Measurements from ENCODE around the gene ABCB11.
A peak's percentile ranks its signal among the peaks of the same experiment; 100 is the strongest.
"Not testable (repeated sequence)": the region's sequence is repeated elsewhere in the genome, so short reads cannot be mapped to it uniquely, and the experiment has no call there.

The ABCB11 gene

DNA sequence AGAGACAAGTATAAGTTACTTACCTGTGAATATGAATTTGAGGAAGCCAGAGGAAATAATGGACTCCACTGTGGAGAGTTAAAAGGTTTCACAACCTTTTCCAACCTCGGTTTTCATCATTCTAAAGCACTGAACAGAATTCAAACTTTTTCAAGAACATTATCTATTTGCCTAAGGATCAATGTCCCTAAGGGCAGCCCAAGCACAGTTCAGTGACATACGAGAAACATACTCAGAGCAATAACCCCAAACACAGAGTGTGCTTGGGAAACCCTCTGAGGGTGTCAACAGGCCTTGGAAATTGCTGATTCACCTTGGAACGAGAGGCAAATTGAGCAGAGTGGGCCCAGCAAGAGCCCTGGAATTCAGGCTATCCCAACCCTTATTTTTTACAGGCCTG is at the start of gene ABCB11:
Gene ABCB11 (minus strand): TSS at position 123 of the 400 bp plus-strand sequence. CDS start 13,199 bp downstream, outside the sequence.
- peak; percentile 22 for DNase-seq (ENCODE audit: low spot score)

DNA sequence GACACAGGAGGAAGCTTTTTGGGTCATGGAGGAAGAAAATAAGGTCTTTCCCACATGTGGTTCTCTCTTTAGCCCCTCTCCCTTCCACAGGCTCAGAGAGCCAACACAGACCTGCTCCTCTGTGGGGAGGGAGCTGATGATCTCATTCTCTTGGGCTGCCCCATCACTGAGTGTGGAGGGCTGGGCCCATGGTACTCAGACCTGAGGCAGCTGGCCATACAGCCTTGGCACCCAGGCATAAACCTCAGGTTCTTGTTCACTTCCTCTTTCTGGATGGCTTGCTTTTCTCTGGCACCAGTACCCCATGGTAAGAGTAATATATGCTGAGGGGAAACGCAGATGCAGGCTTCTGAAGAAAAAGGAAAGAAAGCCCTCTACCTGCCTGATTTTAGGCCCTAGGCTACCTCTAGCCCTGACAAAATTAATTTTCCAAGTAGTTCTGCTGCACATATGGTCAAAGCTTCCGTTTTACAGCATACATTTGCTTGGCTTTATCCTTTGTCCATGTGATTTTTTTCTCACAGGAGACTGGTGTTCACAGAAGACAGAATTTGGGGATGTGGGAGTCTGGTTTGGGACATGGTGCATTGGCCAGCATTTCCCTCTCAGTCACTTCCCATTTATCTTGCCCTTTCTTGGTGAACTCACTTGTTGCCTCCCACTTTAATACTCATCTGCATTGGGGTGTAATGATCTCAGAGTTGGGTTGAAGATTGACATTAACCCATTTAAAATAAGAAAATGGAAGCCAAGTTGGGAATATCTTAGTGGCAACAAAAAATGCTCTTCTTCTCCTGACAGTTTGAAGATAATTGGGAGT is 49.3 kb upstream of the ABCB11 start:
- no peak for DNase-seq (ENCODE audit: low spot score)

DNA sequence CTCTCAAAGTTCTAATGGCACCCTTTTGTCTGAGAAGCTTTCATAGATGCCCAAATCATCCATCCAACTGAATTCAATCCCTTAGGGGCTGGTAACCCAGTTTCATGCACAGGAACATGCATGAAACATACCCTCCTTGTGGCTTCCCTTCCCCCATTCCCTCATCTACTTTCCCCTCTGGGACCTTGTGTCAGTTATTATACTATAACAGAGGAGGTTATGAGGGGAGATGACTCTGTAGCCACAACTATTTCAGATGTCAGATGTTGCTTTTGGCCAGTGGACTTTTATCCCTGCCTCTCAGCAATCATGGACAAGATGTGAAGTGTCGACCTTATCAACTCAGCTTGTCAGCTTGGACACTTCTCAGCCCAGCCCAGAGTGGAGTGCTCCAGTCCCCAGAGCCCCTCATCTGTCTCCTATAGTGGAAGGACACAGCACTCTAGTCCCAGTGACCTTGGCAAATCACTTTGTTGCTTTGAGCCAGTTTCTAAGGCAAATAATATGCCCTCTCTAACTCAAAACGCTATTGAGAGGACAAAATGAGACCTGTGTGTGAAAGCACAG is 46.6 kb upstream of the ABCB11 start:
- DNase-seq (ENCODE audit: low spot score): no peak

DNA sequence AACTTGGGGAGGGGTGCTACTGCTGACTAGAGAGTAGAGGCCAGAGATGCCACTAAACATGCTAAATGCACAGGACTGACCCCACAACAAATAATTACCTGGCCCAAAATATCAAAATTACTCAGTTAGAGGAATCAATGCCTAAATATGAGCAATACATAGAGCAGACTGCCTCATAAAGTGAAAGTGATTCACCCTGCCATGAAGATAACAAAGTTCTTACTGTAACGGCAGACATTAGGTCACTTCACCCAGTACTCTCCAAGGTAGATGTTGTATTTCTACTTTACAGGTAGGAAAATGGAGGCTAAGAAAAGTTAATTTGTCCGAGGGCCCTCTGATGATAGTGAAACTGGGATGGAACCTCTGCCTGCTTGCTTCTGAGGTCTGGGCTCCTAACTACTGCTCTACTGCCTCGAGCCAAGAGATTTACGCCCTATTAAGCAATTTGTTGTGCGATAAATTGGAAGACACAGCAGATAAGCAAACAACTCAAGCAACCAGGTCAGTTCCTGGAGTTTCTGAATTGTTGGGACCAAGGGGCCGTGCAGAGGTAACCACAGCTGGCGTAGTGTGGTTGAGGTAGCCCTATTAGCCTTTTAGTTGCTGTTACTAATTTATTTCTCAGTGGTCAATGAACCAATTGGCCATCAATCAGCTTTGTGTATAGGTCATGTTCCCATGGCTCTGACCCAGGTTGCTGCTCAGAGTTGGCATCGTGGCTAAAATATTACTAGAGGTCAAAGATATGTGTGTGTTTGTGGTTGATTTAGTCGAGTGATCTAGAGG is 43.0 kb upstream of the ABCB11 start:
- DNase-seq (ENCODE audit: low spot score): no peak

DNA sequence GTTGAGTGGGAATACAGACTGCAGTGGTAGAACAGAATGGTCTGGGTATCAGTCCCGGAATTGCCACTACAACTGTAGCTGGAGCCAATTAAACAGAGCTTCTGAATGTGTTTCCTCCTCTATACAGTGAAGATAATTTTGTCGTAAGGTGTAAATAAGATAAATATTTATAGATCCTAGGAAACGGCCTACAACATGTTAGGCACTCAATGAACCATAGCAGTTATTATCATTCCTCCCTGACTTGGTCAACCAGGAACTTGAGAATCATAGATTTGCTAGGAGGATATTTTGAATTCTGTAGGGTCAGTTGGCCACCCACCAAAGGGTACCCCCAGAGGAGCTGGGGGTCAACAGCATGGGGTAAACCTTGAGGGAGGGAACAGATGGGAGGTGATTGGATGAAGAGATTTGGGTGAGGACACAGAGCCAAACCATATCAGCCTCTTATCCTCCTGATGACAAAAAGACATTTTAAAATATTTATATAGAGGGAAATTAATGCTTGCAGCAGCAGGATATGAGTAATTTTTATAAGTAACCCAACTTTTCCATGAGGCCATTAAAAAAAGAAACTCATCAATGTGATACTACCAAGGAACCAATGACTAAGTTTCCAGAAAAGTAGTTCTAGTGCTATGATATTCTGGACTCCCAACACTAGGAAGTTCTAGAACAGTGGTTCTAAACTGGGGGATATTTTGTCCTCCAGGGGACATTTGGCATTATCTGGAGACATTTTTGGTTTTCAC is 42.3 kb upstream of the ABCB11 start:
- DNase-seq (ENCODE audit: low spot score): no peak

GRCh38 chr2:169072163-169072925 is 41.2 kb upstream of the ABCB11 start:
- no peak for DNase-seq (ENCODE audit: low spot score)

DNA sequence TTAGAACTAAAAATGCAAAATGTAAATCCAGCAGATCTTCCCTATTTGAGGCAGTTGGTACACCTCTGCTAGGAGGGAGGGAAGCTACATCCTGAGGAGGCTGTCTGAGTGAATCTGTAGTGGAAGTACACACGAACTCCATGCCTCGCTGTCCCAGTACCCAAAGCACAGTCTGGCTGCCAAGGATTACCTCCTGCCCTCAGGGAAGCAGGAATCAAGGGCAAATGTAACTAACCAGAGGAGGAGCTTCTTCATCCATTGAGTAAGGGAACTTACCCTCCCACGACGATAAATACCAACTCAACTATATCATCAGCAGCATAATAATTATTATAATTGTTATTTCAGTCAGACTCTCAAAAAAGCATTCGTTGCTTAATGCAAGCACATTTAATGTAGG is 40.3 kb upstream of the ABCB11 start:
- DNase-seq (ENCODE audit: low spot score): no peak

GRCh38 chr2:169069833-169070232 is 38.7 kb upstream of the ABCB11 start:
- no peak for DNase-seq (ENCODE audit: low spot score)

- no peak for DNase-seq (ENCODE audit: low spot score)
Observed at GRCh38 chr2:169069341-169069740, 38.2 kb upstream of the ABCB11 start, which contains the start of gene DHRS9. TSS of gene DHRS9 (plus strand) at chr2:169069563. CDS start at chr2:169081582, 12,019 bp downstream.

DNA sequence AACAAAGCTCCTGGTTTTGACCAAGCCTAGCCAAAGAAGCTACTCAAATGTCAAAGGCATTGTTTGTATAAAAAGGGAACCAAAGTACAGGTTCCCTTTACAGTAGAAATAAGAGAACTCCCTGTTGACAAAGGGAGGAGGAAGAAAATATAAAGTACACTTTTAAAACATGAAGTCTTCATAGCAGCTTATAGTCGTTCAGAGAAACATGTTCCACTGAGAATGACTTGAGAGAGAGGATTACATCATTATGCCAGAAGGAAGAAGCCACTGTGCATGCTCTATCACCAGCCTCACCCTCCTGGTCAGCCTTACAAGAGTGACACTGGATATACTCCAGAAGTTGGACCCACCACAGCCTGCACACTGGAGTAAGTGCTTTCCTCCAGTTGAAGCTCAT is 35.8 kb upstream of the ABCB11 start:
- DNase-seq (ENCODE audit: low spot score): no peak

DNA sequence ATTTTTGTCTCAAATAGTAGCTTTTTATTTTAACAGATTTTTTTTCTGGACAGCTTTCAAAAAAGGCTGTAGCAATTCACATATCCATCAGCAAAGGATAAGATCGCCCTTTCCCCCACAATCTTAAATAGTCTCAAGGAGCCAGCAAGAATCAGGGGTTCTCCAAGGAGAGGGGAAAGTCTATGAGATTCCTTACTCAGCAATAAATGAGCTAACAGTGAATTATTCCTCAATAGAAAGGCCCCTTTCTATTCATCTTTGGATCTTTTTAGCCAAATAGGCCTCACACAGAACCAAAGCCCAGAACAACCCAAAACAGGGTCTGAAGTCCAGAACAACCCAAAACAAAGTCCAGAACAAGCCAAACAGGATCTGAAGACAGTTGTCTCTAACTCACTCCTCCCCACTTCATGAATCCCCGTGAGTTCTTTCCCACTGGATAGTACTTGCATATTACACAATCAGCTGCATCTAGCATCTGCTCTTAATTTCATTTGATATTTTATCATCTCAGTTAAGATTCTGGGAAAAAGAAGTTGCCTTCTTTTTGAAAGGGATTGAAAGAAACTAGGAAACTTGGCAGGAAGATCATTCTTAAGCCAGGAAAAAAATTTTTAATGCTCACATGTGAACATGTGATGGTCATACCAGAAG is 34.9 kb upstream of the ABCB11 start:
- DNase-seq (ENCODE audit: low spot score): no peak

- no peak for DNase-seq (ENCODE audit: low spot score)
Observed at GRCh38 chr2:169065422-169065821, 34.3 kb upstream of the ABCB11 start.

GRCh38 chr2:169064199-169064598 is 33.1 kb upstream of the ABCB11 start:
- not testable (repeated sequence) for DNase-seq (ENCODE audit: low spot score)

DNA sequence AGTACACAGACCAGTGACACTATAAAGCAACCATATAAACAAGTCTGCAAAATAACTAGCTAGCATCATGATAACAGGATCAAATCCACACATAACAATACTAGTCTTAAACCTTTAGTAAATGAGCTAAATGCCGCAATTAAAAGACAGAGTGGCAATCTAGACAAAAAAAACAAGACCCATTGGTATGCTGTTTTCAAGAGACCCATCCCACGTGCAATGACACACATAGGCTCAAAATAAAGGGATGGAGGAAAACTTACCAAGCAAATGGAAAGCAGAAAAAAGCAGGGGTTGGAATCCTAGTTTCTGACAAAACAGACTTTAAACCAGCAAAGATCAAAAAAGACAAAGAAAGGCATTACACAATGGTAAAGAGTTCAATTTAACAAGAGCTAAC is 23.5 kb upstream of the ABCB11 start:
- not testable (repeated sequence) for DNase-seq (ENCODE audit: low spot score)

DNA sequence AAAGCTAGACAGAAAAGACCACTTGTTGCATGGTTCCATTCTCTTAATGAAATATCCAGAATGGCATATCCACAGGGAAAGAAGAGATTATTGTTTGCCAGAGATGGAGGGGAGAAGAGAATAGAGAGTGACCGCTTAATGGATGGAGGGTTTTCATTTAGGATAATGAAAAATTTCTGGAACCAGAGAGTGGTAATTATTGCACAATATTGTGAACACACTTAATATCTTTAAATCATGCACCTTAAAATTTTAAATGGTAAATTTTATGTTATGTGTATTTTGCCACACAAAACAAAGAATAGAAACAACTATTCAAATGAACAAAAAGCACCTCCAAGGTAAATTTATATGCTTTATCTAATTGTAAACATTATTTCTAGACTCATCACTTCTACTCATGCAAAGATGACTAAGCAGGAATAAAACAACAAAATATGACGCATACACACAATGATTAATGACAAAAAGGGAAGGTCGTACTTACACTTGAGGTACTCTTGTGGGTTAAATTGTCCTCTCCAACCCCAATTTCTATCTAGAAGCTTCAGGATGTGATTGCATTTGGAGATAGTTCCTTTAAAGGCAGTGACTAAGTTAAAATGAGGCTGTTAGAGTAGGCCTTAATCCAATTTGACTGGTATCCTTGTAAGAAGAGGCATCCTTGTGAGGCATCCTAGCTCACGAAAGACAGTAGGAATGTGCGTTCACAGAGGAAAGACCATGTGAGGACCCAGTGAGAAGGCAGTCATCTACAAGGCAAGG is 19.5 kb upstream of the ABCB11 start:
- no peak for DNase-seq (ENCODE audit: low spot score)

DNA sequence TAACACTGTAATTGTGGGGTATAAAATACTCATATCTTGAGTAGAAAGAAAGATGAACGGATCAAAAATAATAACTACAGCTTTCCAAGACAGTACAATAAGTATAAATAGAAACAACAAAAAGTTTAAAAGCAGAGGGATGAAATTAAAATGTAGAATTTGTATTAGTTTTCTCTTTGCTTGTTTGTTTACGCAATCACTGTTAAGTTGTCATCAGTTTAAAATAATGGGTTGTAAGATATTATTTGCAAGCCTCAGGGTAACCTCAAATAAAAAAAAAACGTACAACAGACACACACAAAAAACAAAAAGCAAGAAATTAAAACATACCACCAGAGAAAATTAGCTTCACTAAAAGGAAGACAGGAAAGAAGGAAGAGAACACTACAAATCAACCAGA is 18.0 kb upstream of the ABCB11 start:
- DNase-seq (ENCODE audit: low spot score): no peak

DNA sequence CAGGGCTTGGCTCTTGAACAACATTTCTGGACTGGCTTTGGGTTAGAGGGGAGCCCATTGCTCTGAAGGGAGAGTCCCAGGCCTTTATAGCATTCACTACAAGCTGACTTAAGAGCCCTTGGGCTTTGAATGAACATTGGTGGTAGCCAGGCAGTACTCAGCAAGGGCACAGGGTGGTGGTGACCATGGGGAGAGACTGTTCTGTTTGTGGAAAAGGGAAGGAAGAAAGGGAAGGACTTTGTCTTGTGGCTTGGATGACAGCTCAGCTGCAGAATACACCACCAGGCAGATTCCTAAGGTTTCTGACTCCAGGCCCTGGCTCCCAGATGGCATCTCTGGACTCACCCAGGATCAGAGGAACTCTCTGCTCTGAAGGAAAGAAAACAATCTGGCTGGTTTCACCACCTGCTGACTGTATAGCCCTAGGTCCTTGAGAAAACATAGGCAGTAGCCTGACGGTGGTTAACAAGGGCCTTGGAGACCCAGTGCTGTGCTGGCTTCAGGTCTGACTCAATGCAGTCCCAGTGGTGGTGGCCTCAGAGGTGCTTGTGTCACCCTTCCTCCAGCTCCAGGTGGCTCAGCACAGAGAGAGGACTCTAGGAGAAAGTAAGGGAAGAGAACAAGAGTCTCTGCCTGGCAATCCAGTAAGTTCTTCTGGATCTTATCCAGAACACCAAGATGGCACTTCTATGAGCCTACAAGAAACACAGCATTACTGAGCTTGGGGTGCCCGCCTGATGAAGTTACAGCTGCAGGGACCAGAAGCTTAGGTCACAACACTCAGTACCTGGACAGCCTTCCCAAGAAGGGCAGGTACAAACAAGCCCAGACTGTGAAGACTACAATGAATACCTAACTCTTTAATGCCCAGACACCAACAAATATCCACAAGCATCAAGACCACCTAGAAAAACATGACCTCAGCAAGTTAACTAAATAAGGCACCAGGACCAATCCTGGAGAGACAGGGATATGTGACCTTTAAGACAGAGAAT is 16.4 kb upstream of the ABCB11 start:
- DNase-seq (ENCODE audit: low spot score): no peak

GRCh38 chr2:169046440-169047151 is 15.5 kb upstream of the ABCB11 start:
- no peak for DNase-seq (ENCODE audit: low spot score)

All from HuH-7 (cell line).